ENCODE data around the gene LRP6.

GRCh38 chr12:12079291-12079690 lies 187.6 kb downstream of the LRP6 start:
- TF ChIP-seq CTCF (conservative IDR thresholded peaks at IDR 0.05; ENCODE audit: low read length) = no peak
- no peak for TF ChIP-seq EZH2phosphoT487 (IDR thresholded peaks at IDR 0.05; ENCODE audit: borderline replicate concordance, low read depth, low read length)
